ENCODE results near the gene TBC1D22A.
"Not testable (repeated sequence)": the region's sequence is repeated elsewhere in the genome, so short reads cannot be mapped to it uniquely, and the experiment has no call there.

TBC1D22A gene

DNA sequence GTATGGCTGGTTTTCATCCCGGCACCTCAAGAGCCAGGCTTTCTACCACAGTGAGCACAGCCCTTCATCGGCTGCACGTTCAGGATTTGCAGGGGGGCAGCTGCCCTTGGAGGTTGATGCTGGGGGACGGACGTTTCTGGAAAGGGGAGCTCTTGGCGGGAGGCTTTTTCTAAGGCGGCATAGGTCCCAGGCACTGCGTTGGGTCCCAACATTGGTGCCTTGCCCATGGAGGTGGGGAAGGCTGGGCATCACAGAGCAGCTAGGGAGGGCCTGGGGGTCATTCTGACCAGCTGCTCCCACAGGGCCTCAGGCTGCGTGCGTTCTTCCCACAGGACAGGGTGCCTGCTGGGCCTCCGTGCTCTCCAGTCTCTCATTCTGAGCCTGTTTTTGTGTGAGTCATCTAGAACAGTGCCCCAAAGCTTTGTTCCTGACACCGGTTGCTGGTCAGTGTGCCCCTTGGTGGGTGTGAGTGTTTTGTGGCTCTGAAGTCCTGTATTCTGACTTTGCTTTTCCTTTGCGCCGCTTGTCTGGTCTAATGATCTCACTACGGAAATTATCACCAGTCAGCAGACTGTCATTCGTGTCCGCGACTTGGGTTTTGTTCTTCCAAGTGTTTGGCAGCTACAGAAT is 275.9 kb downstream of the TBC1D22A start:
- DNase-seq: no peak

- no peak for DNase-seq
Measured at GRCh38 chr22:47039356-47039755, 276.9 kb downstream of the TBC1D22A start.

- DNase-seq: no peak
Measured at GRCh38 chr22:47040486-47041270, 278.2 kb downstream of the TBC1D22A start.

- DNase-seq: no peak
Measured at GRCh38 chr22:47041271-47042115, 279.0 kb downstream of the TBC1D22A start.

DNA sequence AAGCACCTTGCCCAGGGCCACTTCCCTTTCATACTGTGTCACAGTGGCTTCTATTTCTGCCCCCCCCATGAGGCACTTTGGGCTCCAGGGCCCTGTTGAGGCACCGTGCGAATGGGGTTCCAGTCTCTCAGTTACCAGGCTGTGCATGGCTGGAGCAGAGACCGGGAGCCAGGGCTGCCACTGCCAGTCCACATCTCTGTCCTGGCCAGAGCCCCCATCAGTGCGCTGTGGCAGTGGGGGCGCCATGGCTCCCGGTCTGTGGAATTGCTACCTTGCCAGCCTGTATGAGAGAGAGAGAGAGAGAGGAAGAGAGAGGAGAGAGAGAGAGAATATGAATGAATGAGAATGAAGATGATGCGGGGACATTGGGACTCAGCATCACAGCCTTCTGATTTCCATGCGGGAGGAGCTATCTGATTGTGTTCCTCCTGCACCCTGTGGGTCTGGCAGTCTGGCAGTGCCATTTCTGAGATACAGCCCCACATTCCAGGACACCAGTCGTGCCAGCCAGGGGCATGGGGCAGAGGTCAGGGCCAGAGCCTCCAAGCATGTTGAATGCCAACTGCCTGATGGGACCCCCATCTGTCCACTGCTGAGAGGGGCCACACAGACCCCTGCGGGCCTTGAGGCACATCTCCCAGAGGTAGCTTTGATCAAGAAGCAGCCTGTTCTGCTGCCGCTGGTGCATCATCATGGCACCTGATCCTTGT is 279.8 kb downstream of the TBC1D22A start:
- no peak for DNase-seq

GRCh38 chr22:47042861-47043496 is 280.5 kb downstream of the TBC1D22A start:
- DNase-seq: no peak

- no peak for DNase-seq
Measured at GRCh38 chr22:47043835-47044721, 281.6 kb downstream of the TBC1D22A start.

DNA sequence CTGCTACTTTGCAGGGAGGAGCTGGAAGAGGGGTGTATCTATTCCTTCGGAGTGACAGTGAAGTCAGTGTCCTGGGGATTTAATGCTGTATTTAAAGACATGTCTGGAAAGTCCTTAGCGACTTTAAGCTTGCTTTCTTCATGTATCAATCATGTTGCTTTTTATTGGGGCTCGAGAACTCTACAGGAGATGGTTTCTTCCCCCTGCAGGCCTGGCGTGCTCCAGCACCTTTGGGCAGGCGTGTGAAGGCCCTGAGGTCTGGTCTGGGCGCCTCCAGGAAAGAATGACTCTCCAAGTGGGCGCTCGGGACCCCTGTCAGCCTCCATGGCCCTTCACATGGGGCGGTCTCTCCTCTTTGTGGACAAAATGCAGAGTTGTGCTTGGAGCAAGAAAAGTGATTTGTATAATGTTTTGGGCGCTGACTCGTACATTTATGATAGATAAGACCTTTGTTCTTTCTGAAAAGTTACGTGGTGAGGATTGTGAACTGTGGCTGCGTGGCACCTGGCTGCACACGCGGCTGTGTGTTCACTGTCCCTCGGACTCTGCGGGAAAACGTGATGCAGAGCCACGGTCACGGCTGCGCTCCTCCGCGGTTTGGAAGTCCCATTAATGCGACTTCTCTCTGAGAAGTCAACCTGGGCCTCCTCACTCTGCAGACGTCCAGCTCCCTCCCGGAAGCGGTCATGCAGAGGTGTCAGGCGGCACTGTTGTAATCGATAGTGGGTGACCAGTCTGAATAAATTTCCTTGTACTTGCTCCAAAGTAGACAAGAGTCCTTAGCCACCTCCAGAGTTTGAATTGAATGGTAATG is 282.5 kb downstream of the TBC1D22A start:
- DNase-seq: no peak

DNA sequence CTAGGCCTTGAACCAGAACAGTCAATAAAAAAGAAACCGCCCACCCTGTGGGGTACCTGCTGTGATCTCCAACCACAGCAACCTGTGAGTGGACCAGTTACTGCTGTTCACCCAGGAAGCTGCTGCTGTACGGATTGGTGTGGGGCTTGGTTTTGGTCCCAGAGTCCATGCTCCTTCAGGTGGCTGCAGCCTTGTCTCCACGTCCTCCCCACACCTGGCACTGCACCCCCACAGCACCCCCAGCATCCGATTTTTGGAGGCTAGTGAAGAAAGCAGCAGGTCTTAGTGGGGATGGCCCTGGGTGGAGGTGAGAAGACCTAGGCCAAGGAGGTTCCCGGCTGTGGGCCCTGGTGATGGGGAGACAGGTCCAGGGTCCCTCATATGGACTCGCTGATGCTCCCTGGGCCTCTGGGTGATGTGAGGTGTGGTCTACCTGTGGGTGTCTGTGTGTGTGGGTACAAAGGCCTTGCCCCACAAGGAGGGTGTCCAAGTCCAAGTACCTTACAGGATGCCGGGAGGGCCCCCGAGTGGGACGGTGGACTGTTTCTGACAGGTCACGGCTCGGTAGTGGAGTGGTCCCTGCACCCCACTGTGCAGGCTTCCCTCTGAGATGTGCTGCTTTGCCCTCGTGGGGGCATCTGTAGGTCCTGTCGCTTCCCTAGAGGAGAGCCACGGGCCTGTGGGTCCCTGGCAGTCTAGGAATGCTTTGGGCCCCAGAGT is 283.4 kb downstream of the TBC1D22A start:
- DNase-seq: no peak

DNA sequence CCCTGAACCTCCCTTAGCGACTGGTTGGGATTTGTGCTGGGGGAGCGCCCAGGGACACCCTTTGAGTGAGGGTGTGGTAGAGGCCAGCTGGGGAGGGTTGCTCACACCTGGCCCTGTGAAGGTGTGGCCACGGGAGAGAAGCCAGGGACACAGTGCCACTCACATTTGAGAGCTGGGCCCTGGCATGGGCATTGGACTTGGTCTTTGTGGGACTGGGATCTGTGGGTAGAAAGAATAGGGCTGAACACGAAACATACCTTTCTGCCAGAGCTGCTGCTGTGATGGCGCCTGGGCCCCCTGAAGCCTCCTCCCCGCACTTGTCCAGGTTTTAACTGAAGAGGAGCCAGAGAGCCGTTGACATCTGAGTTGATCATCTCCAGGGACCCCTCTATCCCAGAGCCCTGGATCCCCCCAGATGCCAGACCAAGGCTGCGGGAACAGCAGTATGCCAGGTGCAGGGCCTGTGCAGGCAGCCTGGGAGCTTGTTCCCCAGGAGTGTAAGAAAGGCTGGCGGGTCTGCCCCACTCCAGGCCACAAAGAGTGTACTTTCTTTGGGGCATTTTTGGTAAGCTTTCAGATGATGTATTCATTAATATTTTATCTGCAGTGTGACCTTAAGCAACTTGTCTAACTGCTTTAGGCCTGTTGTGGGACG is 284.1 kb downstream of the TBC1D22A start:
- no peak for DNase-seq

DNA sequence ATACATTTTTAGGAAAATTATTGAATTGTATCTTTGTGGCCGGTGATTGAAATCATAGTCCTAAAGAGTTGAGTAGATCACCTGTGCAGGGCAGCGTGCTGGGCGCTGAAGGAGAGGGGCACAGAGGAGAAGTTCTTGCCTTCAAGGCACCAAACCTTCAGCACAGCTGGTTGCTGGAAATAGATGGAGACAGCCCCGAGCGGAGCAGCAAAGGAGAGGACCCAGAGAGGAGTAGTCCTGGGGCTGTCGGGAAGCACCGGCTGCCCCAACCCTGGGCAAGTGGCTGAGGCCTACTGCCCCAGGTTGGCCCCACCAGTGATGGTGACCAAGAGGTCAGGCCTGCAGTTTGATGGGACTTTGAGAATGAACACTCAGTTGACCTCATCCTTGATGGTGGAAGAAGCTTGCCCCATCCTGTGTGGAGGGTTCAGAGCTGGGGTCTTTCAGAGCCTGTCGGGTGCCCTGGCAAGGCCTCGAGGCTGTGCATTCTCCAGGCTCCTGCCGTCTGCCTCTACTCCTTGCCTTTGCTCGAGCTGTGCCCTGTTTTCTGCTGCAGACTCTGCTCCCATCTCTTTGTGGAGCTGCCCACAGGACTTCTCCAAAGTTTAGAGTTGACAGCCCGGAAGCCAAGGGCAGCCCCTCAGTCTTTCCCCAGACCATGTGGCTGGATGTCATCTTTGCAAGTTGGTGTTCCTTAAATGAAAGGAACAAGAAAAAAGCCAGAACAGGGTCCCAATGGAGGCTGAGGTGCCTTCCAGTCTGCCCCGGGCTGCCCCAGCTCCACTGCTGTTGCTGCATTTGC is 285.1 kb downstream of the TBC1D22A start:
- no peak for DNase-seq

DNA sequence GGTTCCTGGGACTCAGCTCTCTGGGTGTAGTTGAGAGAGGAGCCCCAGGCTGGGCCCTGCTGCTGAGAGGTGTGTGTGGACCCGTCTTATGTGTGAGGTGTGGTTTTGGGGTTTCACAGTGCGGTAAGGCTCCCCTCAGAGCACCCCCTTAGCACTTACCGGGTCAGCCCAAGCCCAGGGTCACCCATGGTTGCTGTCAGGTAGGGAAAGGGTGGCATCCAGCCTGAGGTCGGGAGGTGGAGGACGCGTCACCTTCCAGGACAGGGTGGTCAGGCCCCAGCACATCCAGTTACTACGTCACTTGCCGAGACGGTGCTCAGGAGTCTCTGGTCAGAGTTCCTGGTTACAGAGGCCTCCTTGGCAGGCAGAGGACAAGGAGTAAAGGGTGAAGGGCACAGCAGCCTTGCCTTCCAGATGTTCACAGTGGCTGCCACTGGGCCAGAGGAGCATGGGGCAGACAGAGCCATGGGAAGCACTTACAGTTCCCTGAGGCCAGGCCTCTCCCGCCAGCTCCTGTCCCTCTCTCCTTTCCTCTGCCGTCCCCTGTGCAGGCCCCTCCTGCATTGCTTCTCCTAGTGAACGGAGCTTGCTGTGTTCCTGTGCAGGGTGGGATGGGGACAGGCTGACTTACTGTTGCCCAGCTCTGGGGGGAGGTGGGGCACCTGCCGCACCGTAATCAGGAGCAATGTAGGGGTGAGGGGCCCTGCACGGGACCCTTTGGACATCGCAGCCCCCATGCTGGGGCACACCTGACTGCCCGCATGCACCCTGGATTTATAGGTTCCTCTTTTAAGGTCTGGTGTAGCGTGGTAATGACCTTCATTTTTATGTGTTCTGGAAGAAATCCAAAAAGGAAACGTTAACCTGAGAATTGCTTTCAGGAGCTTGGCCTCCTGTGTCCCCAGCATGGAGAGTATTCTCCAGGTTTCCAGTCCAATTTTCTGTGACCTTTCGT is 285.9 kb downstream of the TBC1D22A start:
- DNase-seq: no peak

GRCh38 chr22:47049078-47049624 is 286.7 kb downstream of the TBC1D22A start:
- no peak for DNase-seq

DNA sequence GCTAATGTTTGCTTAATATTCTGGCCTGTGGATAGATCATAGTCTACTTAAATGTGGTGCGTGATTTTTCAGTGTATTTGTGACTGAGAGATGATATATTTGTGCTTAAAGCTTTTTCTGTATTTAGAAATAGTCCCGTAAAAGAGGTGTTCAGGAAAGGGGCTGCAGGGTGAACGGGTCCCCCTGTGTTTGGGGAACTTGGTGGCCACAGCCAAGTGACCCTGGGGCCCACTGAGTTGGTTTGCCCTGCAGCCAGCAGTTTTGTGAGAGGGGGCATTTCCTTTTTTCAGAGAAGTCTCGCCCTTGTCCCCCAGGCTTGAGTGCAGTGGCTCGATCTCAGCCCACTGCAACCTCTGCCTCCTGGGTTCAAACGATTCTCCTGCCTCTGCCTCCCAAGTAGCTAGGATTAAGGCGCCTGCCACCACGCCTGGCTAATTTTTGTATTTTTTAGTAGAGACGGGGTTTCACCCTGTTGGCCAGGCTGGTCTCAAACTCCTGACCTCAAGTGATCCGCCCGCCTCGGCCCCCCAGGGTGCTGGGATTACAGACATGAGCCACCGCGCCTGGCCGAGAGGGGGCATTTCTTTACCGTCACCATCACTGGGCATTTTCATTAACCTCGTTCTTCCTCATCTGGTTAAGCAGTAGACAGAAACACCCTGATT is 287.4 kb downstream of the TBC1D22A start:
- DNase-seq: not testable (repeated sequence)

DNA sequence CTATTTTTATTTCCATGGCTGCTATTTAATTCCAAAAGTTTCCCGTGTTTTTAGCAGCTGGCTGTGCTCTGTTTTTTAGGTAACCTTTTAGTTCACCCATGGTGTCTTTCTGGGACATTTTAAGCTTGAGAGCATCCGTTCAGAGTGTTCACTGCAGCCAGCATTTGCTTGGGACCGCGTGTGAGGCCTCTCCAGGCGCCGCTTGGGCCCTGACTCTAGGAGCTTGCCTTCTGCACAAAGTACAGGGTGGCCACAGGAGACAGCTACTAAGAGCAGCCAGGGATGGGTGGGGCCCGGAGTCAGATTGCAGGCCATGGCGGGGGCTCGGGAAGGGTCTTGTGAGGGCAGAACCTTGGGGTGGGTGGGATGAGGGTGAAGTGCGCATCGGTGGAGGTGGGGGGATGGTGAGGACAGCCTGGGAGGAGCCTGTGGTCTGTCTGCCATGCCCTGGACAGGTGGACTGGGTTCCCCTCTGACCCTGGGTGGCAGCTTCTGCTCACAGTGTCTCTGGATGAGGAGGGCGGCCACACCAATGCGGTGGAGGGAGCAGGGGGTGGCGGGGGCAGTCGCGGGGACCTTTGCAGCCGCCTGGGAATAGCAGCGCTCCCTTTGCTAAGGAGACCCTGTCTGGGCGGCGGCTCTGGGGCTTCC is 288.1 kb downstream of the TBC1D22A start:
- no peak for DNase-seq

Measured in eye (tissue), 1 donor.